ENCODE measurements around the gene GNA12.

GNA12 gene

GRCh38 chr7:2838873-2839578 lies 5.1 kb downstream of the GNA12 start:
- no peak for DNase-seq

- DNase-seq = no peak
Observed at GRCh38 chr7:2838451-2838850, 5.7 kb downstream of the GNA12 start.

GRCh38 chr7:2837496-2837895 lies 6.6 kb downstream of the GNA12 start:
- DNase-seq = no peak

GRCh38 chr7:2834748-2835441 lies 9.2 kb downstream of the GNA12 start:
- no peak for DNase-seq

GRCh38 chr7:2833083-2833910 lies 10.8 kb downstream of the GNA12 start:
- no peak for DNase-seq

- no peak for DNase-seq
Observed at GRCh38 chr7:2832461-2832860, 11.6 kb downstream of the GNA12 start.

- no peak for DNase-seq
Observed at GRCh38 chr7:2830609-2831376, 13.3 kb downstream of the GNA12 start.

GRCh38 chr7:2829040-2829439 lies 15.1 kb downstream of the GNA12 start:
- DNase-seq = no peak

GRCh38 chr7:2826771-2827170 lies 17.3 kb downstream of the GNA12 start:
- DNase-seq = no peak

GRCh38 chr7:2825559-2826227 lies 18.4 kb downstream of the GNA12 start:
- no peak for DNase-seq

- no peak for DNase-seq
Observed at GRCh38 chr7:2824678-2825461, 19.2 kb downstream of the GNA12 start.

GRCh38 chr7:2824026-2824677 lies 20.0 kb downstream of the GNA12 start:
- DNase-seq = no peak

GRCh38 chr7:2823130-2823529 lies 21.0 kb downstream of the GNA12 start:
- DNase-seq = no peak

- no peak for DNase-seq
Observed at GRCh38 chr7:2821842-2822507, 22.1 kb downstream of the GNA12 start.

GRCh38 chr7:2821161-2821841 lies 22.8 kb downstream of the GNA12 start:
- DNase-seq = no peak

- no peak for DNase-seq
Observed at GRCh38 chr7:2820508-2820934, 23.6 kb downstream of the GNA12 start.

- no peak for DNase-seq
Observed at GRCh38 chr7:2819954-2820397, 24.1 kb downstream of the GNA12 start.
